ENCODE measurements around the gene CORO2B. TPM values are rescaled to one million over a fixed set of nuclear protein-coding genes. Genes with fewer than 3 reads are reported as not detected.

The CORO2B gene
- total and polyA plus RNA-seq, 9 of the 15 experiments (the other 6 are each of a cell fraction or from before 2014, with no cell fraction given): not detected

- intact Hi-C loops (cut with micrococcal nuclease) (no loop called here), in situ Hi-C loops (cut with MboI) (no loop called here)
- ChIA-PET POLR2A (interaction anchor here (0.6 to 1.0 kb wide), 4 partner anchors 12 to 212 kb away, joined by 3 to 4 read pairs (median 3); no protein-coding TSS in a partner anchor), CTCF (ENCODE audit: low intra/inter-chr PET ratio) (no interaction called here)
- no TSS peak for BruUV-seq (replicated peaks)
- peak in 1 of 4 experiments; percentile 8 for DNase-seq (ENCODE audit: extremely low read depth in 1 of 4, low spot score in 3 of 4)
- ATAC-seq: no peak
- Histone ChIP-seq H3K36me3 (ENCODE audit: control insufficient read depth, insufficient read depth, low read length) (no peaks in the 10 kb centered on the region), H3K27me3 (ENCODE audit: control insufficient read depth in 2 of 2, insufficient read depth in 2 of 2, low read length in 2 of 2) (peaks cover 13 to 66% of the 10 kb centered on the region in 2 experiments; a peak in 3 of 5 replicates), H3K4me1 (replicated peaks in 1 of 2; ENCODE audit: control insufficient read depth in 2 of 2, insufficient read depth in 2 of 2, low read length in 2 of 2) (no peaks in the 10 kb centered on the region; a peak in 1 of 5 replicates), H3K9me3 (replicated peaks; ENCODE audit: control insufficient read depth, insufficient read depth, low read depth, low read length) (no peaks in the 10 kb centered on the region), H3K27ac (ENCODE audit: extremely low read depth, low read depth, low read length) (no peak overlapping the region), H3K4me2 (ENCODE audit: insufficient read depth, low read length) (no peak overlapping the region), H3K4me3 (no peak overlapping the region), H3K9ac (ENCODE audit: insufficient read depth in 1 of 2, low read depth in 2 of 2, low read length in 2 of 2) (no peak overlapping the region), H3K9me1 (ENCODE audit: control insufficient read depth, insufficient read depth, low read length) (no peaks in the 10 kb centered on the region), H4K20me1 (replicated peaks; ENCODE audit: control insufficient read depth, insufficient read depth, low read length) (peaks cover 10% of the 10 kb centered on the region; the same call in 1 of the 2 replicates), H2AFZ (ENCODE audit: low read depth, low read length) (no peak overlapping the region), H3K79me2 (ENCODE audit: control insufficient read depth, insufficient read depth, low read length) (no peaks in the 10 kb centered on the region)
- FAIRE-seq: no peak
- TF ChIP-seq FOSL1 (tag; conservative IDR thresholded peaks at IDR 0.05): peak; percentile 67
- peak; percentile 39; the same call in 1 of the 2 replicates for TF ChIP-seq ATF3 (IDR thresholded peaks at IDR 0.05)
- no peak for TF ChIP-seq ATF3 (CRISPR knock-in tag; conservative IDR thresholded peaks at IDR 0.05)
- TF ChIP-seq NFE2 (IDR thresholded peaks at IDR 0.05; ENCODE audit: low read depth): peak; percentile 11; the same call in 1 of the 2 replicates
- TF ChIP-seq SPI1 (IDR thresholded peaks at IDR 0.05; ENCODE audit: borderline replicate concordance, low read depth, low read length): peak; percentile 57
- peak; percentile 14 for TF ChIP-seq ZFP36 (IDR thresholded peaks at IDR 0.05; ENCODE audit: low read depth, low read length, partially characterized antibody)
- TF ChIP-seq, protein P1, sequence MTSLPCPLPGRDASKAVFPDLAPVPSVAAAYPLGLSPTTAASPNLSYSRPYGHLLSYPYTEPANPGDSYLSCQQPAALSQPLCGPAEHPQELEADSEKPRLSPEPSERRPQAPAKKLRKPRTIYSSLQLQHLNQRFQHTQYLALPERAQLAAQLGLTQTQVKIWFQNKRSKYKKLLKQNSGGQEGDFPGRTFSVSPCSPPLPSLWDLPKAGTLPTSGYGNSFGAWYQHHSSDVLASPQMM (CRISPR knock-in tag; IDR thresholded peaks at IDR 0.05): no peak
- 0% methylated on average over 5 of the region's 8 CpGs for WGBS (ENCODE audit: insufficient coverage, low coverage, missing lambda C conversion rate)
These were observed 7.6 kb downstream of the CORO2B start for GRCh38 chr15:68586274-68586961.

Data from K562 (cell line).